ENCODE data around the gene TTLL7. TPM values are rescaled to one million over a fixed set of nuclear protein-coding genes. Genes with fewer than 3 reads are reported as not detected.

The TTLL7 gene
- total RNA-seq, 1 donor from 2014 or later, result 8.6 TPM

GRCh38 chr1:83882906-83883305, 116.0 kb downstream of the TTLL7 start:
- Mint-ChIP-seq H3K4me3 (ENCODE audit: unreplicated experiment) (no peak overlapping the region), H3K9me3 (ENCODE audit: unreplicated experiment) (no peaks in the 10 kb centered on the region), H3K27ac (ENCODE audit: unreplicated experiment) (no peak overlapping the region), H3K27me3 (ENCODE audit: unreplicated experiment) (no peaks in the 10 kb centered on the region), H3K4me1 (ENCODE audit: unreplicated experiment) (peaks cover 8% of the 10 kb centered on the region), H3K36me3 (ENCODE audit: unreplicated experiment) (peaks cover 9% of the 10 kb centered on the region)
- DNase-seq (ENCODE audit: extremely low spot score, unreplicated experiment), result no peak
- TF ChIP-seq, protein P1, sequence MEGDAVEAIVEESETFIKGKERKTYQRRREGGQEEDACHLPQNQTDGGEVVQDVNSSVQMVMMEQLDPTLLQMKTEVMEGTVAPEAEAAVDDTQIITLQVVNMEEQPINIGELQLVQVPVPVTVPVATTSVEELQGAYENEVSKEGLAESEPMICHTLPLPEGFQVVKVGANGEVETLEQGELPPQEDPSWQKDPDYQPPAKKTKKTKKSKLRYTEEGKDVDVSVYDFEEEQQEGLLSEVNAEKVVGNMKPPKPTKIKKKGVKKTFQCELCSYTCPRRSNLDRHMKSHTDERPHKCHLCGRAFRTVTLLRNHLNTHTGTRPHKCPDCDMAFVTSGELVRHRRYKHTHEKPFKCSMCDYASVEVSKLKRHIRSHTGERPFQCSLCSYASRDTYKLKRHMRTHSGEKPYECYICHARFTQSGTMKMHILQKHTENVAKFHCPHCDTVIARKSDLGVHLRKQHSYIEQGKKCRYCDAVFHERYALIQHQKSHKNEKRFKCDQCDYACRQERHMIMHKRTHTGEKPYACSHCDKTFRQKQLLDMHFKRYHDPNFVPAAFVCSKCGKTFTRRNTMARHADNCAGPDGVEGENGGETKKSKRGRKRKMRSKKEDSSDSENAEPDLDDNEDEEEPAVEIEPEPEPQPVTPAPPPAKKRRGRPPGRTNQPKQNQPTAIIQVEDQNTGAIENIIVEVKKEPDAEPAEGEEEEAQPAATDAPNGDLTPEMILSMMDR (IDR thresholded peaks at IDR 0.05), result no peak

GRCh38 chr1:83872515-83872914, 126.4 kb downstream of the TTLL7 start:
- TF ChIP-seq, protein P1 (IDR thresholded peaks at IDR 0.05), result no peak
- Mint-ChIP-seq H3K4me1 (ENCODE audit: unreplicated experiment) (no peaks in the 10 kb centered on the region), H3K9me3 (ENCODE audit: unreplicated experiment) (no peaks in the 10 kb centered on the region), H3K27me3 (ENCODE audit: unreplicated experiment) (no peaks in the 10 kb centered on the region), H3K36me3 (ENCODE audit: unreplicated experiment) (no peaks in the 10 kb centered on the region), H3K4me3 (ENCODE audit: unreplicated experiment) (no peak overlapping the region), H3K27ac (ENCODE audit: unreplicated experiment) (no peak overlapping the region)
- DNase-seq (ENCODE audit: extremely low spot score, unreplicated experiment), result no peak

DNA sequence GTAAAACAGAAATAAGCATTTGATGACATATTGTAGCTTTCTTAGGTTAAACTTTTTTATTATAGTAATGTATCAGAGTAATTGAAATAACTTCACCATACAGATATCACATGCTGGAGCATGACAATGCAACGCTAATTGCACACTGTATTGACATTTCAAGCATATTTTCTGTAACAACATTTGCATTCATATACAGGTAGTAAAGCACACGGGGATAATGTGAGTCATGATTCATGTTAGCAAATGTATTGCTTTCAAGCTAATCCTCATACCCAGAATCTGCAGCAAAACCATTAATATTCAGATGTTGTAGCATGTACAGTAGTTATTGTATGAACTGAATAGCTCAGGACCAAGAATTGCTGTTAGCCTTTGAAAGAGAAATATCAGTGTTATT, 133.9 kb downstream of the TTLL7 start:
- TF ChIP-seq, protein P1 (IDR thresholded peaks at IDR 0.05), result no peak
- peaks cover 1% of the 10 kb centered on the region for H3K36me3 Mint-ChIP-seq (ENCODE audit: unreplicated experiment)
- H3K4me1 Mint-ChIP-seq (ENCODE audit: unreplicated experiment), result no peaks in the 10 kb centered on the region
- H3K9me3 Mint-ChIP-seq (ENCODE audit: unreplicated experiment), result no peaks in the 10 kb centered on the region
- H3K27ac Mint-ChIP-seq (ENCODE audit: unreplicated experiment), result no peak overlapping the region
- H3K4me3 Mint-ChIP-seq (ENCODE audit: unreplicated experiment), result no peak overlapping the region
- no peak for DNase-seq (ENCODE audit: extremely low spot score, unreplicated experiment)
- H3K27me3 Mint-ChIP-seq (ENCODE audit: unreplicated experiment), result peaks cover under 1% of the 10 kb centered on the region

DNA sequence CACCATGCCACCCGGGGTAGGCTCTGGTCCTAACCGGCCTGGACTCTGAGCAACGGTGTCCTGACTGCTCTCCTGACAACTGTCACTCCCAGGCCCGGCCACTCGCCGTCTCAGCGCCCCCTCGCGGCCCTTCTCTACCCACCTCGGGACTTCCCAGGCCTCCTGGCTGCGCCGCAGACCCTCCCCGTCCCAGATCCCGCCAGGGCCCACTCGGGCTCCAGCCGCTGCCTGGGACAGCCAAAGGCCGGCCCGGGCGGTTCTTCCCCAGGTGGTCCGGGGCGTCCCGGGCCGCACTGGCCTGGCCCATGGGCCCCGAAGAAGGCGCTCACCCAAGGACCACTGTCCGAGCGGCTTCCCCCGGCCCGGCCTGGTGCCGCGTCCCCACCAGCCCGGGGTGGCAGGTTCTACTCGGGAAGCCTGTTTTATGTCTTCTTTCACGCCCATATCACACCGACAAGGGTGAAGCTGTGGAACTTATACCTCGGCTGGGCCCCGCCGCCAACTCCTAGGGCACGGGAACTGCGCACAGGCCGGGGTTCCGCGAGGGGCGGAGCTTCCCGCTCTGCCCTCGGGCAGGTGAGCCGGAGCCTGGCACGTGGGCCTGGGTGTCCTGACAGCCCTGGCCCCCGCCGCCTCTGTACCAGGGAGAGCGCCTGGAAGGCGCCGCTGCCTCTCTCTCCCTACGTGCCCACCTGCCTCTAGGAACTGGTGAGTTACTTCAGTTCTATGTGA, 138.3 kb downstream of the TTLL7 start:
- H3K4me3 Mint-ChIP-seq (ENCODE audit: unreplicated experiment), result no peak overlapping the region

GRCh38 chr1:83857716-83858115, 141.2 kb downstream of the TTLL7 start:
- Mint-ChIP-seq H3K4me1 (ENCODE audit: unreplicated experiment) (no peaks in the 10 kb centered on the region), H3K9me3 (ENCODE audit: unreplicated experiment) (no peaks in the 10 kb centered on the region), H3K4me3 (ENCODE audit: unreplicated experiment) (no peak overlapping the region), H3K36me3 (ENCODE audit: unreplicated experiment) (no peaks in the 10 kb centered on the region), H3K27me3 (ENCODE audit: unreplicated experiment) (peaks cover 5% of the 10 kb centered on the region), H3K27ac (ENCODE audit: unreplicated experiment) (no peak overlapping the region)
- TF ChIP-seq, protein P1 (IDR thresholded peaks at IDR 0.05), result no peak
- DNase-seq (ENCODE audit: extremely low spot score, unreplicated experiment), result no peak

More for the DNA sequence above, 138.3 kb downstream of the TTLL7 start:
- Mint-ChIP-seq H3K4me1 (ENCODE audit: unreplicated experiment) (no peaks in the 10 kb centered on the region), H3K27ac (ENCODE audit: unreplicated experiment) (no peak overlapping the region), H3K9me3 (ENCODE audit: unreplicated experiment) (no peaks in the 10 kb centered on the region), H3K36me3 (ENCODE audit: unreplicated experiment) (no peaks in the 10 kb centered on the region), H3K27me3 (ENCODE audit: unreplicated experiment) (peaks cover 5% of the 10 kb centered on the region)
- TF ChIP-seq, protein P1 (IDR thresholded peaks at IDR 0.05), result peak; percentile 31
- peak; percentile 85 for DNase-seq (ENCODE audit: extremely low spot score, unreplicated experiment)
